NCI-H2196 treated with DMSO at 0.1 percent for 48 hours (cell line): ENCODE data around the gene MBNL1.
A peak's percentile ranks its signal among the peaks of the same experiment; 100 is the strongest.

Experiments
- DNase-seq: peaks from one replicate; lab custom pipeline; 2025; ENCODE audit not compliant: unreplicated experiment; lab: John Stamatoyannopoulos, UW

MBNL1 gene

GRCh38 chr3:152268555-152269055, at the start of gene MBNL1:
TSS of gene MBNL1 (plus strand) at chr3:152268929. CDS start at chr3:152300194, 31,265 bp downstream.
- DNase-seq, result peak; percentile 82

- no peak for DNase-seq
Observed at GRCh38 chr3:152219216-152219615, 49.5 kb upstream of the MBNL1 start.

GRCh38 chr3:152219769-152220255, 48.9 kb upstream of the MBNL1 start:
- DNase-seq, result no peak

- no peak for DNase-seq
Observed at GRCh38 chr3:152222327-152222726, 46.4 kb upstream of the MBNL1 start.

- DNase-seq, result no peak
Observed at GRCh38 chr3:152225201-152225600, 43.5 kb upstream of the MBNL1 start.

GRCh38 chr3:152226176-152226575, 42.6 kb upstream of the MBNL1 start:
- DNase-seq, result no peak

- no peak for DNase-seq
Observed at GRCh38 chr3:152227027-152227426, 41.7 kb upstream of the MBNL1 start.

- DNase-seq, result no peak
Observed at GRCh38 chr3:152229692-152230091, 39.0 kb upstream of the MBNL1 start.

GRCh38 chr3:152230370-152230769, 38.4 kb upstream of the MBNL1 start:
- DNase-seq, result no peak

GRCh38 chr3:152232001-152232400, 36.7 kb upstream of the MBNL1 start:
- DNase-seq, result no peak

GRCh38 chr3:152232679-152233078, 36.0 kb upstream of the MBNL1 start:
- no peak for DNase-seq

- DNase-seq, result no peak
Observed at GRCh38 chr3:152234657-152235375, 33.9 kb upstream of the MBNL1 start.

GRCh38 chr3:152235709-152236298, 32.9 kb upstream of the MBNL1 start:
- DNase-seq, result no peak

- no peak for DNase-seq
Observed at GRCh38 chr3:152236716-152237115, 32.0 kb upstream of the MBNL1 start.

- DNase-seq, result peak; percentile 22
Observed at GRCh38 chr3:152241142-152242017, 27.3 kb upstream of the MBNL1 start.

GRCh38 chr3:152243301-152243711, 25.4 kb upstream of the MBNL1 start:
- DNase-seq, result no peak

GRCh38 chr3:152243721-152244516, 24.8 kb upstream of the MBNL1 start:
- no peak for DNase-seq

GRCh38 chr3:152244517-152244888, 24.2 kb upstream of the MBNL1 start:
- no peak for DNase-seq

GRCh38 chr3:152245498-152246170, 23.1 kb upstream of the MBNL1 start:
- DNase-seq, result no peak

- no peak for DNase-seq
Observed at GRCh38 chr3:152251916-152252315, 16.8 kb upstream of the MBNL1 start.
